Hepatocyte (in vitro differentiated cells): ENCODE data around the gene ZBTB1. TPM values are rescaled to one million over a fixed set of nuclear protein-coding genes. Genes with fewer than 3 reads are reported as not detected.
A peak's percentile ranks its signal among the peaks of the same experiment; 100 is the strongest.

Experiments
- DNase-seq: peaks from one replicate; pipeline ENCODE4 v3.0.0-alpha.2; 2016; ENCODE audit warnings: low spot score
- H2AFZ ChIP-seq: fragments of 200-600 bp; sonication (generic); 2 replicates; pipeline ENCODE4 v1.6.0; 2016; ENCODE audit warnings: antibody characterized with exemption, mild to moderate bottlenecking
- H3K27ac ChIP-seq: fragments of 200-600 bp; sonication (generic); 2 replicates; pipeline ENCODE4 v1.5.1; 2016; ENCODE audit warnings: mild to moderate bottlenecking
- H3K27me3 ChIP-seq: fragments of 200-600 bp; sonication (generic); 2 replicates; pipeline ENCODE4 v1.6.1; 2016
- H3K36me3 ChIP-seq: fragments of 200-600 bp; sonication (generic); replicated peaks from 2 replicates; pipeline ENCODE4 v1.5.1; 2016; ENCODE audit warnings: low read depth; ENCODE audit not compliant: insufficient read depth
- H3K4me1 ChIP-seq: fragments of 200-600 bp; sonication (generic); 2 replicates; pipeline ENCODE4 v1.5.1; 2016; ENCODE audit warnings: mild to moderate bottlenecking, moderate library complexity; ENCODE audit not compliant: insufficient read depth
- H3K4me2 ChIP-seq: fragments of 200-600 bp; sonication (generic); 2 replicates; pipeline ENCODE4 v1.6.0; 2016
- H3K4me3 ChIP-seq: fragments of 200-600 bp; sonication (generic); 2 replicates; pipeline ENCODE4 v1.5.1; 2016; ENCODE audit warnings: mild to moderate bottlenecking
- H3K79me2 ChIP-seq: fragments of 200-600 bp; sonication (generic); 2 replicates; pipeline ENCODE4 v1.6.0; 2017; ENCODE audit warnings: mild to moderate bottlenecking
- H3K9me2 ChIP-seq: fragments of 200-600 bp; sonication (generic); replicated peaks from 2 replicates; pipeline ENCODE4 v1.6.0; 2017; ENCODE audit warnings: mild to moderate bottlenecking; ENCODE audit not compliant: insufficient read depth
- H3K9me3 ChIP-seq: fragments of 200-600 bp; sonication (generic); 2 replicates; pipeline ENCODE4 v1.5.1; 2016; ENCODE audit warnings: low read depth, mild to moderate bottlenecking
- H4K20me1 ChIP-seq: fragments of 200-600 bp; sonication (generic); 2 replicates; pipeline ENCODE4 v1.6.0; 2016; ENCODE audit warnings: mild to moderate bottlenecking; ENCODE audit not compliant: insufficient read depth, poor library complexity, severe bottlenecking
- CTCF ChIP-seq: fragments of 200-600 bp; sonication (generic); IDR thresholded peaks from 2 replicates; pipeline ENCODE4 v1.5.1; 2016; ENCODE audit warnings: antibody characterized with exemption, mild to moderate bottlenecking; ENCODE audit not compliant: poor library complexity
- EZH2 ChIP-seq: fragments of 200-600 bp; sonication (generic); IDR thresholded peaks from 2 replicates; pipeline ENCODE4 v1.6.1; 2016; ENCODE audit warnings: antibody characterized with exemption, mild to moderate bottlenecking, borderline replicate concordance
- EZH2phosphoT487 ChIP-seq: fragments of 200-600 bp; sonication (generic); IDR thresholded peaks from one replicate; pipeline ENCODE4 v1.6.1; 2018; ENCODE audit warnings: antibody characterized with exemption, mild to moderate bottlenecking, low read depth, moderate library complexity; ENCODE audit not compliant: unreplicated experiment, severe bottlenecking
- WGBS: methylation state at CpG from one replicate; pipeline ENCODE4 v1.1.6; 2016; ENCODE audit warnings: low lambda C conversion rate; ENCODE audit errors: missing lambda C conversion rate; 5-methylcytosine and 5-hydroxymethylcytosine counted together
- polyA plus RNA-seq: library from polyadenylated mRNA; unstranded; fragments of >200 nt; fragmentation: Nextera tagmentation; extraction: Ambion mirVana; gene quantifications from 2 replicates; pipeline ENCODE4 v1.2.1, GENCODE V29; 2016
- total RNA-seq: library from RNA; depleted of rRNA; stranded (reverse); fragments of >200 nt; gene quantifications from 2 replicates; pipeline ENCODE4 v1.2.3, GENCODE V29; 2014

Gene ZBTB1
- total and polyA plus RNA-seq, 2 experiments from 2014 or later = 30.3 to 60.4 TPM

GRCh38 chr14:64500088-64500487 is 4.5 kb upstream of the ZBTB1 start:
- H3K9me3 ChIP-seq = no peaks in the 10 kb centered on the region
- H2AFZ ChIP-seq = no peak overlapping the region
- WGBS = 93% methylated on average over 1 of the region's 1 CpG
- peak overlapping the region; percentile 90 for H3K4me2 ChIP-seq
- TF ChIP-seq CTCF (no peak), EZH2phosphoT487 (no peak), EZH2 (no peak)
- no peak overlapping the region for H3K4me3 ChIP-seq
- no peak for DNase-seq
- H3K27ac ChIP-seq = no peak overlapping the region
- peaks cover 39% of the 10 kb centered on the region for H3K79me2 ChIP-seq
- H3K4me1 ChIP-seq = peaks cover 30% of the 10 kb centered on the region
- H4K20me1 ChIP-seq = no peaks in the 10 kb centered on the region
- H3K36me3 ChIP-seq = no peaks in the 10 kb centered on the region
- H3K27me3 ChIP-seq = no peaks in the 10 kb centered on the region
- no peaks in the 10 kb centered on the region for H3K9me2 ChIP-seq

- Histone ChIP-seq H3K4me1 (peaks cover 35% of the 10 kb centered on the region), H3K79me2 (peaks cover 53% of the 10 kb centered on the region), H3K9me2 (no peaks in the 10 kb centered on the region), H4K20me1 (peaks cover 13% of the 10 kb centered on the region), H3K4me2 (peak overlapping the region; percentile 90), H2AFZ (no peak overlapping the region), H3K27me3 (no peaks in the 10 kb centered on the region), H3K9me3 (no peaks in the 10 kb centered on the region), H3K36me3 (no peaks in the 10 kb centered on the region), H3K4me3 (peak overlapping the region; percentile 2), H3K27ac (peak overlapping the region; percentile 100)
- DNase-seq = peak; percentile 71
- 25% methylated on average over 8 of the region's 8 CpGs for WGBS
- TF ChIP-seq EZH2phosphoT487 = no peak
- TF ChIP-seq EZH2 = no peak
- TF ChIP-seq CTCF = no peak
These were observed 3.0 kb upstream of the ZBTB1 start for GRCh38 chr14:64501411-64502171.

GRCh38 chr14:64502456-64502855 is 2.1 kb upstream of the ZBTB1 start:
- Histone ChIP-seq H3K9me3 (no peaks in the 10 kb centered on the region), H3K27me3 (no peaks in the 10 kb centered on the region), H3K36me3 (no peaks in the 10 kb centered on the region), H3K4me3 (peak overlapping the region; percentile 85), H3K9me2 (no peaks in the 10 kb centered on the region), H3K4me1 (peaks cover 39% of the 10 kb centered on the region), H4K20me1 (peaks cover 22% of the 10 kb centered on the region), H3K79me2 (peaks cover 61% of the 10 kb centered on the region), H3K4me2 (peak overlapping the region; percentile 90), H2AFZ (peak overlapping the region; percentile 76), H3K27ac (peak overlapping the region; percentile 100)
- no peak for TF ChIP-seq CTCF
- no peak for TF ChIP-seq EZH2phosphoT487
- no peak for TF ChIP-seq EZH2
- DNase-seq = peak; percentile 16
- WGBS = 68% methylated on average over 6 of the region's 6 CpGs
